Measurements from ENCODE around the gene TMEM91. TPM values are rescaled to one million over a fixed set of nuclear protein-coding genes. Genes with fewer than 3 reads are reported as not detected.

TMEM91 gene
- total RNA-seq, 1 donor, result 6.2 TPM

DNA sequence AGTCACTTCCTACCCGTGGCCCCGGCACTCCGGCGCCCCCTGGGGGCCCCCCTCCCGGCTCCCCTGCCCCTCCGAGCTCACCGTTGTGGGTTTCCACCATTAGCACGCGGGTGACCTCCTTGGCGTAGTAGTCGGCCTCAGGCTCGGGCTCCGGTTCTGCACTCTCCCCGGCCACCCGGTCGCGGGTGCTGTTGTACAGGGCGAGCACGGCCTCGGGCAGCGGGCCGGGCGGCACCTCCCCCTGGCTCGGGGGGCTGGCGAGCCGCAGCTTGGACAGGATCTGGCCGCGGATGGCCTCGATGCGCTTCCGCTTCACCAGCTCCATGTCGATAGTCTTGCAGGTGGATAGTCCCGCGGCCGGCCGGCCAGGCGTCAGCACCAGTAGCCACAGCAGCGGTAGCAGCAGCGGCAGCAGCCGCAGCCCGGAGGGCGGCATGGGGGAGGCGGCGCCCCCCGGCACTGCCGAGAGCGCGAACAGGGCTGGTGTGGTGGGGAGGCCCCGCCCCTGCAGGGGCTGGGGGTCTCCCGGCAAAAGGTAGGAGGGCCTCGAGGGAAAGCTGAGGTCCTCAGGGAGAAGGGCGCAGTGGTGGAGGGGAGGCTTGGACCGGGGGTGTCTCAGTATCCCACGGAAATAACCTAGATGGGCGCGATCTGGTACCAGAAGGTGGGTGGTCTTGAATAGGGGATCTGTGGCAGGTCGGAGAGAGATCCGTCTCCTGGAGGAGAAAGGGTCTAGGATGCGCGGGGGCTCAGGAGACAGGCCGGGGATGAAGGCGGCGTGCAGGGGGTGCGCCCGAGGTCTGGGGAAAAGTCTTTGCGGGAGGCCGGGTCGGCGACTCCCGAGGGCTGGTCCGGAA lies 23.5 kb upstream of the TMEM91 start:
- Histone ChIP-seq H3K4me3 (ENCODE audit: insufficient read depth, low read length) (peak overlapping the region; percentile 93), H3K4me1 (ENCODE audit: insufficient read depth, low read length) (peaks cover 11% of the 10 kb centered on the region), H3K36me3 (ENCODE audit: insufficient read depth, low read length) (peaks cover 5% of the 10 kb centered on the region), H3K9me3 (ENCODE audit: low read depth, low read length) (no peaks in the 10 kb centered on the region), H3K27ac (ENCODE audit: low read depth, low read length) (peak overlapping the region; percentile 29), H4K20me1 (ENCODE audit: insufficient read depth, low read length) (peaks cover 35% of the 10 kb centered on the region), H3K79me2 (ENCODE audit: insufficient read depth, low read length) (peaks cover 52% of the 10 kb centered on the region), H2AFZ (ENCODE audit: low read length) (peak overlapping the region; percentile 6), H3K27me3 (ENCODE audit: insufficient read depth, low read length) (no peaks in the 10 kb centered on the region), H3K4me2 (ENCODE audit: insufficient read depth, low read length) (peak overlapping the region; percentile 84)
- TF ChIP-seq, protein P1, sequence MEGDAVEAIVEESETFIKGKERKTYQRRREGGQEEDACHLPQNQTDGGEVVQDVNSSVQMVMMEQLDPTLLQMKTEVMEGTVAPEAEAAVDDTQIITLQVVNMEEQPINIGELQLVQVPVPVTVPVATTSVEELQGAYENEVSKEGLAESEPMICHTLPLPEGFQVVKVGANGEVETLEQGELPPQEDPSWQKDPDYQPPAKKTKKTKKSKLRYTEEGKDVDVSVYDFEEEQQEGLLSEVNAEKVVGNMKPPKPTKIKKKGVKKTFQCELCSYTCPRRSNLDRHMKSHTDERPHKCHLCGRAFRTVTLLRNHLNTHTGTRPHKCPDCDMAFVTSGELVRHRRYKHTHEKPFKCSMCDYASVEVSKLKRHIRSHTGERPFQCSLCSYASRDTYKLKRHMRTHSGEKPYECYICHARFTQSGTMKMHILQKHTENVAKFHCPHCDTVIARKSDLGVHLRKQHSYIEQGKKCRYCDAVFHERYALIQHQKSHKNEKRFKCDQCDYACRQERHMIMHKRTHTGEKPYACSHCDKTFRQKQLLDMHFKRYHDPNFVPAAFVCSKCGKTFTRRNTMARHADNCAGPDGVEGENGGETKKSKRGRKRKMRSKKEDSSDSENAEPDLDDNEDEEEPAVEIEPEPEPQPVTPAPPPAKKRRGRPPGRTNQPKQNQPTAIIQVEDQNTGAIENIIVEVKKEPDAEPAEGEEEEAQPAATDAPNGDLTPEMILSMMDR (IDR thresholded peaks at IDR 0.05; ENCODE audit: extremely low read depth, low read depth, low read length), result peak; percentile 47
- peak; percentile 96 for DNase-seq (ENCODE audit: insufficient read length, low spot score, missing footprints)

DNA sequence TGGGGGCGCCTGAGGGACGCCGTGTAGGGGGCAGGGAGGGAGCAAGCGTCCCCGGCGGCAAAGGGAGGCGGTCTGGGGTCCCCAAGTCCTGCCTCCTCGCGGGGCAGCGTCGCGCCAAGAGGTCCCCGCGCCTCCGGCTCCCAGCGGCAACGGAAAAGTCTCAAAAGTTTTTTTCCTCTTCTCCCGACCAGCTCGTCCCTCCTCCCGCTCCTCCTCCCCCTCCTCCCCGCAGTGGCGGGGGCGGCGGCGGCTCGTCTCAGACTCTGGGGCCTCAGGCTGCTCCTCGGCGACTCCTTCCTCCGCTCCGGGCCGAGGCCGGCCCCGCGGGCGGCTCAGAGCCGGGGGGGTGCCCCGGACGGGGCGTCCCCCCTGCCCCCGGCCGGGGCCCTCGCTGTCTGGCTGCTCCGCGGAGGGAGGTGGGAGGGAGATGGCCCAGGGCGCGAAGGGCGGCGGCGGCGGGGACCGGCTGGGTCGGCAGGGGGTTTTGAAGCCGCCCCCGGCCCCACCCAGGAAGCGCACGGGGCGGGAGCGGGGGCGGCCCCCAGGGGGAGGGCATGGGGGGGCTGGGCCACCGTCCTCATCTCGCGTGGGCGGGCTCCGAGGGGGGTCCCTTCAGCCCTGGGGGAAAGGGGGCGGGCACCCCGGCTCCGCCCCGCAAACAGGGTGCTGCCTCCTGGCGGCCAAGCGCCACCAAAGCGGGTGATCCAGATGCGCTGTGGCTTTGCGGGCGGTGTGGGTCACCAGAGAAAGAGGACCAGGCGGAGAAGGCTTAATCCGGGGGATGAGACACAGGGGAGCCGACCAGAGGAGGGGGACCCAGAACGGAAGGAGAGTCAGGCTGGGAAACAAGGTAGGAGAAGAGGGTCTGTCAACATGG lies 22.6 kb upstream of the TMEM91 start, which contains the start of gene TGFB1:
Gene TGFB1, minus strand, starts transcription at position 457 of the 877 bp plus-strand sequence. CDS start 878 bp downstream, outside the sequence.
- H2AFZ ChIP-seq (ENCODE audit: low read length), result peak within 1 kb of the TSS; percentile 6

DNA sequence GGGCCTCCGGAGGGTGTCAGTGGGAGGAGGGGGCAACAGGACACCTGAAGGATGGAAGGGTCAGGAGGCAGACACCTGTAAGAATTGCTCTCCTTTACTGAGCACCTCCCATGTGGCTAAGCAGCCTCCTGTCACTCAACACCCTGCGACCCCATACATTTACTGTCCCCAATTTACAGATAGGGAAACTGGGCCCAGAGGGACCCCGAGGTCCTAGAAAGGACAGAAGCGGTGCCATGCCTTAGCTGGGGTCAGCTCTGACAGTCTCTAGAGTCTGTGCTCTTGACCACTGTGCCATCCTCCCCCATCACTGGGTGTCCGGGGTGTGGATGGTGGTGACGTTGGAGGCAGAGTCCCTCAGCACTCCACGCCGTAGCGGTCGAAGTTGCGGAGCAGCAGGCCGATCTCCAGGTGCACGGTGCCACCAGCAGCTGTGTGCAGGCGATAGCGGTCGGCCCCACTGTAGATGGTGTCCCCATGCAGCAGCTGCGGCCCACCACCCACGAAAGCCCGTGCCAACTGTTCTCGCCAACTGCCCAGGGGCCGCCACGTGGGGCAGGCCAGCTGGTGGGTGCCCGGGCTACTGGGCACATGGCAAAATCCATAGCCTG lies 21.9 kb upstream of the TMEM91 start:
- Histone ChIP-seq H3K27ac (ENCODE audit: low read depth, low read length) (no peak overlapping the region), H2AFZ (ENCODE audit: low read length) (no peak overlapping the region)
- TF ChIP-seq, protein P1 (IDR thresholded peaks at IDR 0.05; ENCODE audit: extremely low read depth, low read depth, low read length), result no peak

More for the DNA sequence above, 22.6 kb upstream of the TMEM91 start, which contains the start of gene TGFB1:
- no peaks in the 10 kb centered on the region for H3K36me3 ChIP-seq (ENCODE audit: insufficient read depth, low read length)
- H3K27ac ChIP-seq (ENCODE audit: low read depth, low read length), result peak within 1 kb of the TSS; percentile 29
- DNase-seq (ENCODE audit: insufficient read length, low spot score, missing footprints), result peak; percentile 99
- H3K27me3 ChIP-seq (ENCODE audit: insufficient read depth, low read length), result no peaks in the 10 kb centered on the region
- no peaks in the 10 kb centered on the region for H3K9me3 ChIP-seq (ENCODE audit: low read depth, low read length)
- TF ChIP-seq, protein P1 (IDR thresholded peaks at IDR 0.05; ENCODE audit: extremely low read depth, low read depth, low read length), result peak; percentile 72
- peaks cover 47% of the 10 kb centered on the region for H3K79me2 ChIP-seq (ENCODE audit: insufficient read depth, low read length)
- H3K4me3 ChIP-seq (ENCODE audit: insufficient read depth, low read length), result peak within 1 kb of the TSS; percentile 93
- peaks cover 35% of the 10 kb centered on the region for H4K20me1 ChIP-seq (ENCODE audit: insufficient read depth, low read length)
- peak within 1 kb of the TSS; percentile 84 for H3K4me2 ChIP-seq (ENCODE audit: insufficient read depth, low read length)
- peaks cover 11% of the 10 kb centered on the region for H3K4me1 ChIP-seq (ENCODE audit: insufficient read depth, low read length)

More for the DNA sequence above, 21.9 kb upstream of the TMEM91 start:
- peaks cover 11% of the 10 kb centered on the region for H3K4me1 ChIP-seq (ENCODE audit: insufficient read depth, low read length)
- no peaks in the 10 kb centered on the region for H3K9me3 ChIP-seq (ENCODE audit: low read depth, low read length)
- peak overlapping the region; percentile 61 for H3K4me2 ChIP-seq (ENCODE audit: insufficient read depth, low read length)
- no peaks in the 10 kb centered on the region for H3K27me3 ChIP-seq (ENCODE audit: insufficient read depth, low read length)
- DNase-seq (ENCODE audit: insufficient read length, low spot score, missing footprints), result peak; percentile 71
- H4K20me1 ChIP-seq (ENCODE audit: insufficient read depth, low read length), result peaks cover 29% of the 10 kb centered on the region
- peaks cover 39% of the 10 kb centered on the region for H3K79me2 ChIP-seq (ENCODE audit: insufficient read depth, low read length)
- H3K4me3 ChIP-seq (ENCODE audit: insufficient read depth, low read length), result peak overlapping the region; percentile 93
- no peaks in the 10 kb centered on the region for H3K36me3 ChIP-seq (ENCODE audit: insufficient read depth, low read length)
